NCI-H2196 treated with DMSO at 0.1 percent for 48 hours (cell line): ENCODE data around the gene MATK.

Experiments used
- DNase-seq: peaks from one replicate; lab custom pipeline; 2025; ENCODE audit not compliant: unreplicated experiment; lab: John Stamatoyannopoulos, UW

The MATK gene

DNA sequence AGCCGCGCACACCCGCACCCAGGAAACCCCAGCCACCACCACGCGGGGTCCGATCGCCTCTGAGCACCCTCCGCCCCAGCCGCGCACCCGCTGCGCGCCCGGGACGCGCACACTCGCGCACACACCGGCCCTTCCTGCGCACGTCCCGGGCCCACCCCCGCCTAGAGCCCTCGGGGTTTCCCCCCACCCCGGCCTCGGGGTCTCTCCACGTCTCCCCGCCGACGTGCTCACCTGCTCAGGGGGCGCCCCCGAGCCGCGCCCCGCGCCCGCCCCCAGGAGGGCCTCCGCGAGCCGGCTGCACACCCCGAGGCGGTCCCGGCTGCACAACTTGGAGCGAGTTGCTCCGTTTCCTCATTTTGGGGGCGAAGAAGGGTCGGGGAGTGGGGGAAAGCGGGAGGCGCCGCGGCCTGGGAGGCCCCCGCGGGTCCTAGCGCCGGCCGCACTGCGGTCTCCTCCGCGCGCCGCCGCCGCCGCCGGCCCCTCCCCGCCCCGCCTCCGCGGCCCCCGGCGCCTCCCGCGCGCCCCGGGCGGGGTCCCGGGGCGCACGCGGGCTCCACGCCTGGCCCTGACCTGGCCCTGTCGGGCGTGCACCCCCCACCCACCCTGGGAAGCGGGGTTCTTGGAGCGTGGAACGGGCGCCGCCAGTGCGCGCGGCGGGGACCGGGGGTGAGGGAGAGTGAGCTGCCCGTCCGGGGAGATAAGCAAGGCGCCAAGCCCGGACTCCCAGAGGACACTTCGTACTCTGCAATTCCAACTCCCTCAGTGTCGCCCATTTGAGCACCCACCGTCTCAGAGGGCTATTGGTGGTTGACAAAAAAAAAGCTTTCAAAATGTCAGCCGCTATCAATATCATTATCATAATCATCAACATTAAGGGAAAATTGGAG, at the start of gene MATK:
Gene MATK, minus strand, starts transcription at position 444 of the 887 bp plus-strand sequence. CDS start 1,246 bp downstream, outside the sequence.
- DNase-seq: no peak

- no peak for DNase-seq
Observed at GRCh38 chr19:3835055-3835435, 48.9 kb upstream of the MATK start.

GRCh38 chr19:3834349-3835054, 48.3 kb upstream of the MATK start:
- no peak for DNase-seq

GRCh38 chr19:3833578-3834348, 47.6 kb upstream of the MATK start:
- DNase-seq: no peak

- DNase-seq: no peak
Observed at GRCh38 chr19:3832001-3832400, 45.8 kb upstream of the MATK start.

DNA sequence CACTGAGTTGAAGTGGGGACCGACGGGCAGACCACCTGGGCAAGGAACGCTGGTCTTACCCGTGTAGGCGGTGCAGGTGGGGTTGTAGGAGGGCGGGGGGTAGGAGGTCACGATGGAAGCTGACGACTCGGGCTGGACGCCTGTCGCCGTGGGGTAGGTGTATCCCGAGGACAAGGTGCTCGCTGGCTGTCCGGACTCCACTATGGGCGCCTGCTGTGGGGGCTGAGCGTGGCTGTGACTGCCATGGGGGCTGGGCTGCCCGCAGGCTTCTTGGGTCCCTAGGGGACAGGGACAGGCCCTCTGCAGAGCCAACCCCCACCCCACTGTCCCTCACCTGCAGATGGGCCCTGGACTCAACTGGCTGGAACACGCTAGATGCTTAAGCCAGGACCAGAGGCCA, 45.4 kb upstream of the MATK start:
- DNase-seq: no peak

- no peak for DNase-seq
Observed at GRCh38 chr19:3830621-3831589, 44.7 kb upstream of the MATK start.

- DNase-seq: no peak
Observed at GRCh38 chr19:3827306-3827705, 41.1 kb upstream of the MATK start.

- DNase-seq: no peak
Observed at GRCh38 chr19:3826163-3826562, 40.0 kb upstream of the MATK start.

GRCh38 chr19:3825286-3825956, 39.2 kb upstream of the MATK start:
- DNase-seq: no peak

- no peak for DNase-seq
Observed at GRCh38 chr19:3823350-3823713, 37.2 kb upstream of the MATK start.

DNA sequence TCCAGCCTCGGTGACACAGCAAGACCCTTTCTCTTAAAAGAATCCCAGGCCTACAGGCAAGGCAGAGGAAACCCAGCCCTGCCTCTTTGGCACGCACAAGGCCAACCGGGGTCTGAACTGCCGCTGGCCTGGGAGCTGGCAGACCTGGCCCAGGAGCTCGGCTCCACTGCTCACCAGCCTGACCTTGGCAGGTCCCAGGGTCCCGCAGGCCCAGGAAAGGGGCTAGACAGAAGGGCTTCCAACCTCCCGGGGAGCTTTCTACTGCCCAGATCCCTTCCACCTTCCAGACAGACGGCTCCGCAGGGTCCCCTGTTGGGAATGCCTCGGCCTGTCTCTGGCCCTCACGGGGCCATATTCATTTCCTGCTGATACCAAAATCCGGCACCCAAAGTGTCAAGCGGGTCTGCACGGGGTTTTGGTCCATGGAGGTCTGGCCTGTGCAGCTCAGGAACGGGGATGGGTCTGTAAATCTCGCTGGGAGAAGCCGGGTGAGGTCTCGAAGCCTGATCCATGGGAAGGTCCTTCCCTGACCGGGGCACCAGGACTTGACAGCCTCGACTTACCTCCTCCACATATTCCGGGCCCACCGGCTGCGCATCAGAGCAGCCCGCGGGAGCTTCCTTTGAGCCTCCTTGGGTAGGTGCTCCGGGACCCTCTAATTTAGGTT, 36.6 kb upstream of the MATK start:
- DNase-seq: no peak

DNA sequence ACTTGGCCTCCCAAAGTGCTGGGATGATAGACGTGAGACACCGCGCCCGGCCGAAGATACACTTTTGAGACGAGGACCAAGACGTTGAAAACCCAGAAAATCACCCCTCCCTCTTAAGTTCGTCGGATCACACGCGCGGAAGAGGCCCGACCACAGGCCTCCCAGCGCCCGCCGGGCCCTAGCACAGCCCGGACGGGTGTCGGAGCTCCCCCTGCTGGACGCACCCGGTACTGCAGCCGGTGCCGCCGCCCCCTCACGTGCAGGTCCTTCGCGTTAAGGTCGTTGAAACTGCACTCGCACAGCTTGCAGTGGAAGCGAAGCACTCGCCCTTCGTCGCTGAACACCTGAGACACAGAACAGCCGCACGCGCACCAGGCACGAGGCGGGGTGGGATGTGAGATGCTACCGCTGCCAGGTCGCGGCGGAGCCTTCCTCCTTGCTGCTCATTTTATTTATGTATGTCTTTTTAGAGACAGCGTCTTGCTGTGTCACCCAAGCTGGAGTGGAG, 35.7 kb upstream of the MATK start:
- peak; percentile 32 for DNase-seq

DNA sequence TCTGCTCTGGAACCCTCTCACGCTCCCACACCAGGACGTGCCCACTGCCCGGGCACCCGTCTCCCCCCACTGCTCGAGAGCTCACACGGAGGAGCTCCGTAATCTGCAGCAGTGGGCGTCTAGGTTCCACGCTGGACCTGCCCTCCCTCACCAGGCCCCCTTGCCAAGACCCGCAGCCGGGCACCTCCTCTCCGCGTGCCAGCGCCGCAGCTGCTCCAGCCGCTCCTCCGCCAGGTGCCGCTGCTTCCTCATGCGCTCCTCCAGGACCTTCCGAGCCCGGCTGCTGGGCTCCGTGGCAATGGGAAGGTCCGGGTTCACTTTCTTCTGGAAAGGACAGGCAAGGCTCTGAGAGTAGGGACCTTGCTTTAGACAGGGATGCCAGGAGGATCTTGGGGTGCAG, 35.0 kb upstream of the MATK start:
- DNase-seq: no peak

- no peak for DNase-seq
Observed at GRCh38 chr19:3819989-3820388, 33.8 kb upstream of the MATK start.

DNA sequence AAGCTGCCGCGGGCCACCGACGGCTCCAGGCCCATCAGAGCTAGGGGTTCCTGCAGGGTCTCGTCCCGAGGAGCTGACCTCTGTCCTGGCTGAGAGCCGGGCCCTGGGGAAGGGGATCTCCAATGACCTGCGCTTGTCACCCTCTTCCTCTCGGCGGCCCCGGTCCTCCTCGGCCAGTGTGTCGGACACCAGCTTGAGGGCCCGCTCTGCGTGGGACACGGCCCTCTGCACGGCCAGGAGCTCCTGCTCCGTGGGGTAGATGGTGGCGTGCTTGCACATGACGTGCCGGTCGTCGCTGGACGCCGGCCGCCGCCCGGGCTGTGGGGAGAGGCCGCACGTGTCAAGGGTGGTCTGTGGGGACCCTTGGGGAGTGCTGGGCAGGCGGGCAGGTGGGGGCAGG, 32.7 kb upstream of the MATK start:
- DNase-seq: no peak

- no peak for DNase-seq
Observed at GRCh38 chr19:3818466-3818865, 32.3 kb upstream of the MATK start.

GRCh38 chr19:3817761-3818160, 31.6 kb upstream of the MATK start:
- no peak for DNase-seq

DNA sequence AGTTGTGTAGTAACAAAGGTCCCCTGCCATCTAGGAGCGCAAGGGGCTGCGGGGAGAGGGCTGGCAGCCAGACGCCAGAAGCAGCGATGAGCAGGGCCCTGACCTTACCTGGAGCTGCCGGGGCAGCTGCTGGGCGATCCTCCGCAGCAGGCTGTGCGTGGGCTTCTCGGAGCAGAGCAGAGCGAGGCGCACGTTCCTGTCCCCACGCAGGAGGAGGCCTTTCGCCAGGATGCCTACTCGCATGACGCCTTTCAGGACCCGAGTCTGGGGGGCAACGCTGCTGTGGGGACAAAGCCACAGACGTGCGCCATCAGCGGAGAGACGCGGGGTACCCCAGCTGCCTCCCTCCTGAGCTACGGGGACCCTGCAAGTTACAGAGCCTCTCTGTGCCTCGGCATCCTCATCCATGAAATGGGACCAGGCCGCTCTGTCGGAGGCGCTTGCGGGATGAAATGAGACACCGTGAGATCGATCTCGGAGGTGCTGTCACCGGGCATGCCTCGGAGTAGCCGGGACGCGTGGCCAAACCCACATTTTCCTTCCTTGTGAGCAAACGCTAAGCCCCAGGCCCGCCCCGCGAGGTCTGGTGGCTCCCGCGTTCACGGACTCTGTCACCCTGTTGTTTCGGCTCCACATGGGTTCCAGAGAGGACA, 30.5 kb upstream of the MATK start:
- no peak for DNase-seq
